Neural cell (in vitro differentiated cells): ENCODE measurements around the gene TFF2. TPM values are rescaled to one million over a fixed set of nuclear protein-coding genes. Genes with fewer than 3 reads are reported as not detected.

Source experiments
- H2AFZ ChIP-seq: fragments of 200-600, 300-800 bp; sonication (generic), shearing (Covaris generic); 2 replicates; pipeline ENCODE4 v1.6.0; 2014; ENCODE audit warnings: low read depth, mild to moderate bottlenecking, antibody characterized with exemption, low read length, moderate library complexity
- H3F3A ChIP-seq: fragments of 200-600 bp; shearing (Covaris generic); 2 replicates; pipeline ENCODE4 v1.6.1; 2016; ENCODE audit warnings: mild to moderate bottlenecking, moderate library complexity, mixed read lengths, antibody characterized with exemption, low read length; ENCODE audit not compliant: insufficient read depth, poor library complexity, severe bottlenecking
- H3K27ac ChIP-seq: fragments of 200-600, 300-800 bp; sonication (generic), shearing (Covaris generic); 2 replicates; pipeline ENCODE4 v1.5.1; 2014; ENCODE audit warnings: mild to moderate bottlenecking, low read length, moderate library complexity
- H3K27me3 ChIP-seq: fragments of 300-800, 200-600 bp; sonication (generic), shearing (Covaris generic); 2 replicates; pipeline ENCODE4 v1.6.0; 2014; ENCODE audit warnings: mild to moderate bottlenecking, low read depth, low read length, moderate library complexity; ENCODE audit not compliant: insufficient read depth
- H3K36me3 ChIP-seq: fragments of 300-800, 200-600 bp; sonication (generic), shearing (Covaris generic); 2 replicates; pipeline ENCODE4 v1.5.1; 2014; ENCODE audit warnings: mild to moderate bottlenecking, antibody characterized with exemption, low read length, moderate library complexity; ENCODE audit not compliant: insufficient read depth
- H3K4me2 ChIP-seq: fragments of 300-800, 200-600 bp; sonication (generic), shearing (Covaris generic); 2 replicates; pipeline ENCODE4 v1.6.0; 2014; ENCODE audit warnings: mild to moderate bottlenecking, low read length
- H3K4me3 ChIP-seq: fragments of 300-800, 200-600 bp; sonication (generic), shearing (Covaris generic); 2 replicates; pipeline ENCODE4 v1.5.1; 2014; ENCODE audit warnings: mild to moderate bottlenecking, low read length, moderate library complexity
- H3K79me2 ChIP-seq: fragments of 200-600 bp; shearing (Covaris generic); replicated peaks from 2 replicates; pipeline ENCODE4 v1.6.0; 2014; ENCODE audit warnings: mild to moderate bottlenecking, low read length, moderate library complexity; ENCODE audit not compliant: insufficient read depth
- H3K9ac ChIP-seq: fragments of 300-800, 200-600 bp; sonication (generic), shearing (Covaris generic); 2 replicates; pipeline ENCODE4 v1.6.1; 2016; ENCODE audit warnings: mild to moderate bottlenecking, low read length, mixed read lengths
- H3K9me2 ChIP-seq: fragments of 200-600 bp; shearing (Covaris generic); 2 replicates; pipeline ENCODE4 v1.6.1; 2016; ENCODE audit warnings: mild to moderate bottlenecking, low read length, mixed read lengths; ENCODE audit not compliant: insufficient read depth
- H3K9me3 ChIP-seq: fragments of 200-600, 300-800 bp; sonication (generic), shearing (Covaris generic); 2 replicates; pipeline ENCODE4 v1.6.1; 2016; ENCODE audit warnings: mild to moderate bottlenecking, mixed run types, low read length, moderate library complexity, mixed read lengths
- H4K20me1 ChIP-seq: fragments of 200-600 bp; shearing (Covaris generic); 2 replicates; pipeline ENCODE4 v1.6.1; 2016; ENCODE audit warnings: mild to moderate bottlenecking, mixed run types; ENCODE audit not compliant: insufficient read depth
- CTCF ChIP-seq: fragments of 450-650 bp; IDR thresholded peaks from 2 replicates; pipeline ENCODE4 v1.5.1; 2014; ENCODE audit warnings: antibody characterized with exemption, mild to moderate bottlenecking, moderate library complexity; ENCODE audit not compliant: poor library complexity, severe bottlenecking
- EP300 ChIP-seq: fragments of 450-650 bp; conservative IDR thresholded peaks from 2 replicates; pipeline ENCODE4 v1.6.1; 2014; ENCODE audit warnings: antibody characterized with exemption, mild to moderate bottlenecking, moderate library complexity; ENCODE audit not compliant: poor library complexity, severe bottlenecking
- EZH2 ChIP-seq: fragments of 200-600, 300-800 bp; shearing (Covaris generic), sonication (generic); IDR thresholded peaks from 2 replicates; pipeline ENCODE4 v1.6.1; 2014; ENCODE audit warnings: antibody characterized with exemption, low read length, borderline replicate concordance, mild to moderate bottlenecking; ENCODE audit not compliant: insufficient read depth, poor library complexity, severe bottlenecking
- MXI1 ChIP-seq: fragments of 450-650 bp; conservative IDR thresholded peaks from 2 replicates; pipeline ENCODE4 v1.6.1; 2014; ENCODE audit warnings: antibody characterized with exemption, mild to moderate bottlenecking; ENCODE audit not compliant: poor library complexity, severe bottlenecking
- POLR2AphosphoS5 ChIP-seq: IDR thresholded peaks from 2 replicates; pipeline ENCODE4 v1.6.1; 2012
- RAD21 ChIP-seq: fragments of 450-650 bp; conservative IDR thresholded peaks from 2 replicates; pipeline ENCODE4 v1.6.1; 2014; ENCODE audit warnings: antibody characterized with exemption, mild to moderate bottlenecking, moderate library complexity
- SMC3 ChIP-seq: fragments of 450-650 bp; conservative IDR thresholded peaks from 2 replicates; pipeline ENCODE4 v1.6.1; 2014; ENCODE audit warnings: antibody characterized with exemption, mild to moderate bottlenecking, moderate library complexity; ENCODE audit not compliant: poor library complexity
- TAF1 ChIP-seq: IDR thresholded peaks from 2 replicates; pipeline ENCODE4 v1.6.1; 2012; ENCODE audit warnings: low read depth
- polyA plus RNA-seq: library from polyadenylated mRNA; depleted of rRNA; stranded (reverse); fragments of >200 nt; gene quantifications from 2 replicates; pipeline ENCODE4 v1.2.3, GENCODE V29; 2014
- TF ChIP-seq, protein P1 (sequence below): IDR thresholded peaks from 2 replicates; pipeline ENCODE4 v1.6.1; 2012; ENCODE audit warnings: borderline replicate concordance

Gene TFF2
- polyA plus RNA-seq, 1 donor from 2014 or later: not detected

DNA sequence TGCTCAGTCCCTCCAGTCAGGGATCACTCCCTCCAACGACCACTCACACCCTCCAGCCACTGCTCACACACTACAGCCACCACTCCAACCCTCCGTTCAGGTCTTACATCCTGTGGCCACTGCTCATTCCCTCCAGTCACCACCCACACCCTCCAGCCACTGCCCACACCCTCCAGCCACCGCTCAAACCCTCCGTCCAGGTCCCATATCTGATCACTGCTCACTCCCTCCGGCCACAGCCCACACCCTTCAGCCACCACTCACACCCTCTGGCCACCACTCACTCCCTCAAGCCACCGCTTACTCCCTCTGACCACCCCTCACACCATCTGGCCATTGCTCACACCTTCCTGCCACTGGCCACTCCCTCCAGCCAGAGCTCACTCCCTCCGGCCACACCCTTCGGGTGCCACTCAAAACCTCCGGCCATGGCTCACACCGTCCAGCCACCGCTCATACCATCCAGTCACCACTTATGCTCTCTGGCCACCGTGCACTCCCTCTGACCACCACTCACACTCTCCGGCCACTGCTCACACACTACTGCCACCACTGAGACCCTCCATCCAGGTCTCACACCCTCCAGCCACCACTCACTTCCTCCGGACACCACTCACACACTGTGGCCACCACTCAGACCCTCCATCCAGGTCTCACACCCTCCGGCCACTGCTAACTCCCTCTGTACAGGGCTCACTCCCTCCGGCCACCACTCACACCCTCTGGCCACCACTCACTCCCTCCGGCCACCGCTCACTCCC lies 20.3 kb upstream of the TFF2 start (continued):
- no peak for TF ChIP-seq TAF1
- TF ChIP-seq EP300: no peak

DNA sequence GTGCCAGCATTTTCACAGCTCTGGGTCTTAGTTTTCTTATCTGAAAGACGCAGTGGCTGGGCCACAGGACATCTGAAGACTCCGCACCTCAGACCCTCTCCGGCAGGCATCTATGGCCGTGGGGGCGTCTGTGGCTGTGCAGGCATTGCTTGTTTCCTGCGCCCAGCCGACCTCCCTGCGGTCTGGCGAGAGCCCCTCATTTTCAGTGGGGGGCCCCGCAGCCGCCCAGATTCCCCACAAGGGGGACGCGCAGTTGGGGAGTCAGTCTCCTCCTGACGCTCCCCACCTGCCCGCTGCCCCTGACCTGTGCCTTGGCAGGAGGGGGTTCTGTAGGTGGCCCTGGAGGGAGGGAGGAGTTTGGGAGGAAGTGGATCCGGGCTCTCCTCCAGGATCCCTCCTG lies 19.0 kb upstream of the TFF2 start:
- Histone ChIP-seq H3K4me2 (no peak overlapping the region), H3F3A (no peaks in the 10 kb centered on the region), H3K9me3 (no peaks in the 10 kb centered on the region), H3K36me3 (no peaks in the 10 kb centered on the region), H3K79me2 (no peaks in the 10 kb centered on the region), H3K9me2 (no peaks in the 10 kb centered on the region), H3K27ac (no peak overlapping the region), H3K9ac (no peak overlapping the region), H2AFZ (no peak overlapping the region), H3K4me3 (no peak overlapping the region), H3K27me3 (no peaks in the 10 kb centered on the region), H4K20me1 (no peaks in the 10 kb centered on the region)
- TF ChIP-seq EP300: no peak
- no peak for TF ChIP-seq MXI1
- no peak for TF ChIP-seq RAD21
- no peak for TF ChIP-seq TAF1
- TF ChIP-seq, protein P1, sequence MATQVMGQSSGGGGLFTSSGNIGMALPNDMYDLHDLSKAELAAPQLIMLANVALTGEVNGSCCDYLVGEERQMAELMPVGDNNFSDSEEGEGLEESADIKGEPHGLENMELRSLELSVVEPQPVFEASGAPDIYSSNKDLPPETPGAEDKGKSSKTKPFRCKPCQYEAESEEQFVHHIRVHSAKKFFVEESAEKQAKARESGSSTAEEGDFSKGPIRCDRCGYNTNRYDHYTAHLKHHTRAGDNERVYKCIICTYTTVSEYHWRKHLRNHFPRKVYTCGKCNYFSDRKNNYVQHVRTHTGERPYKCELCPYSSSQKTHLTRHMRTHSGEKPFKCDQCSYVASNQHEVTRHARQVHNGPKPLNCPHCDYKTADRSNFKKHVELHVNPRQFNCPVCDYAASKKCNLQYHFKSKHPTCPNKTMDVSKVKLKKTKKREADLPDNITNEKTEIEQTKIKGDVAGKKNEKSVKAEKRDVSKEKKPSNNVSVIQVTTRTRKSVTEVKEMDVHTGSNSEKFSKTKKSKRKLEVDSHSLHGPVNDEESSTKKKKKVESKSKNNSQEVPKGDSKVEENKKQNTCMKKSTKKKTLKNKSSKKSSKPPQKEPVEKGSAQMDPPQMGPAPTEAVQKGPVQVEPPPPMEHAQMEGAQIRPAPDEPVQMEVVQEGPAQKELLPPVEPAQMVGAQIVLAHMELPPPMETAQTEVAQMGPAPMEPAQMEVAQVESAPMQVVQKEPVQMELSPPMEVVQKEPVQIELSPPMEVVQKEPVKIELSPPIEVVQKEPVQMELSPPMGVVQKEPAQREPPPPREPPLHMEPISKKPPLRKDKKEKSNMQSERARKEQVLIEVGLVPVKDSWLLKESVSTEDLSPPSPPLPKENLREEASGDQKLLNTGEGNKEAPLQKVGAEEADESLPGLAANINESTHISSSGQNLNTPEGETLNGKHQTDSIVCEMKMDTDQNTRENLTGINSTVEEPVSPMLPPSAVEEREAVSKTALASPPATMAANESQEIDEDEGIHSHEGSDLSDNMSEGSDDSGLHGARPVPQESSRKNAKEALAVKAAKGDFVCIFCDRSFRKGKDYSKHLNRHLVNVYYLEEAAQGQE: no peak
- no peak for TF ChIP-seq SMC3
- TF ChIP-seq EZH2: no peak
- TF ChIP-seq CTCF: no peak
- no peak for TF ChIP-seq POLR2AphosphoS5

DNA sequence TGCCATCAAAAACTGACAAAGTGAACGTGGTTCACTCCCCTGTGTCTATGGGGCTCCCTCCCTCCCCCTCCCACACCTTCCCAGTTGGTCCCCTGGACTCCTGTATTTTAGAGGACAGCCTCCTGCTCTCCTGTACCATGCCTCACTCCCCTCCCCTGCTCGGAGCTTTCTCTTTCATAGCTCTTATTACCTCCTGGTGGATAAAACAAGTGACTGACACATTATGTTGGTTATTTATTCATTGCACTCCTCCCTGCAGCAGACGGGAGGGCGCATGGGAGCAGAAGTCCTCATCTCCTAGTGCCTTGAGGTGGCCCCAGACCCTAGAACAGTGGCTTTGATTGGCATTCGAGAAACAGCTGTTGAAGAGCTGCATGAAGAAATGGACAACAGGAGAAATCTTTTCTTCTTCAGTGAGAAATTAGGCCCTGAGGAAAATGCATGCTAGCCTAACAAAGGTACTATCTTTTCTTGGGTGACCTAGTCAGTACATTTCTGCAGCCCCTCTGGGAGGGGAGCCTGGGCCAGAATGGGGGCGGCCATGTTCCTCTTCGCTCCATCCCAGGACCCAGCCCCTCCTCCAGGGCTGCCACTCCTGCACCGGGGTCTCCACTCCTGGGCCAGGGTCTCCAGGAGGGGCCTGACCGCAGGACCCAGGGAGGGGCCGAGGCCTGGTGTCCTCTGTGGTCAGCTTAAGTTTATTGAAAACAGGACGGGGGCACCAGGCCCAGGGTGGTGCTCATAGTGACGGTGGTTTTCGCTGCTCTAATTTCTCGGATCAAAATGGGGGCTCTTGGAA lies 16.8 kb upstream of the TFF2 start:
- H3K36me3 ChIP-seq: no peaks in the 10 kb centered on the region
- H3K9me3 ChIP-seq: no peaks in the 10 kb centered on the region
- H3K9me2 ChIP-seq: no peaks in the 10 kb centered on the region
- H3K27ac ChIP-seq: no peak overlapping the region
- no peaks in the 10 kb centered on the region for H3F3A ChIP-seq
- no peak overlapping the region for H2AFZ ChIP-seq
- H3K9ac ChIP-seq: no peak overlapping the region
- no peak for TF ChIP-seq EZH2
- TF ChIP-seq TAF1: no peak
- no peak for TF ChIP-seq MXI1
- H4K20me1 ChIP-seq: no peaks in the 10 kb centered on the region
- no peaks in the 10 kb centered on the region for H3K27me3 ChIP-seq
- no peak overlapping the region for H3K4me3 ChIP-seq
- no peak overlapping the region for H3K4me2 ChIP-seq
- no peaks in the 10 kb centered on the region for H3K79me2 ChIP-seq
